GM23338 (cell line): ENCODE data around the gene AKAP13. TPM values are rescaled to one million over a fixed set of nuclear protein-coding genes. Genes with fewer than 3 reads are reported as not detected.
"Not testable (repeated sequence)": the region's sequence is repeated elsewhere in the genome, so short reads cannot be mapped to it uniquely, and the experiment has no call there.

ENCODE experiments used
- ATAC-seq: fragments of 200-7000 bp; cut with Tn5 transposase; 3 replicates; pipeline ENCODE4 v1.9.1; 2020
- DNase-seq: peaks from one replicate; pipeline ENCODE4 v3.0.0-alpha.2; 2015; ENCODE audit warnings: low spot score
- H2AFZ ChIP-seq: fragments of 200-600 bp; sonication (generic); 2 replicates; pipeline ENCODE4 v1.8.0; 2016; ENCODE audit warnings: antibody characterized with exemption, mild to moderate bottlenecking, moderate library complexity
- H3F3A ChIP-seq: fragments of 200-600 bp; sonication (generic); replicated peaks from 2 replicates; pipeline ENCODE4 v1.8.0; 2017; ENCODE audit warnings: antibody characterized with exemption, mixed run types, low read depth
- H3K27ac ChIP-seq: fragments of 200-600 bp; sonication (generic); 2 replicates; pipeline ENCODE4 v1.6.1; 2016; ENCODE audit warnings: low read depth
- H3K27me3 ChIP-seq: fragments of 200-600 bp; sonication (generic); 2 replicates; pipeline ENCODE4 v1.8.0; 2016; ENCODE audit warnings: mild to moderate bottlenecking, mixed run types, moderate library complexity; ENCODE audit not compliant: insufficient read depth
- H3K36me3 ChIP-seq: fragments of 200-600 bp; sonication (generic); 2 replicates; pipeline ENCODE4 v1.8.0; 2016; ENCODE audit warnings: mild to moderate bottlenecking; ENCODE audit not compliant: insufficient read depth
- H3K4me1 ChIP-seq: fragments of 200-600 bp; sonication (generic); 2 replicates; pipeline ENCODE4 v1.8.0; 2016; ENCODE audit warnings: mild to moderate bottlenecking, moderate library complexity; ENCODE audit not compliant: insufficient read depth
- H3K4me2 ChIP-seq: fragments of 200-600 bp; sonication (generic); 2 replicates; pipeline ENCODE4 v1.7.1; 2017; ENCODE audit warnings: mixed run types
- H3K4me3 ChIP-seq: fragments of 200-600 bp; sonication (generic); 2 replicates; pipeline ENCODE4 v1.6.1; 2016; ENCODE audit warnings: mixed run types
- H3K79me2 ChIP-seq: fragments of 200-600 bp; sonication (generic); replicated peaks from 2 replicates; pipeline ENCODE4 v1.8.0; 2017; ENCODE audit warnings: mild to moderate bottlenecking; ENCODE audit not compliant: insufficient read depth
- H3K9me2 ChIP-seq: fragments of 200-600 bp; sonication (generic); 2 replicates; pipeline ENCODE4 v1.8.0; 2017; ENCODE audit not compliant: insufficient read depth
- H4K20me1 ChIP-seq: fragments of 200-600 bp; sonication (generic); replicated peaks from 2 replicates; pipeline ENCODE4 v1.8.0; 2017; ENCODE audit warnings: mild to moderate bottlenecking; ENCODE audit not compliant: insufficient read depth
- H3K27ac Mint-ChIP-seq: 2 replicates; pipeline ENCODE4 v1.8.0; 2020; ENCODE audit warnings: inconsistent platforms, mild to moderate bottlenecking, moderate library complexity, mixed read lengths
- H3K27me3 Mint-ChIP-seq: 3 replicates; pipeline ENCODE4 v1.8.0; 2022; ENCODE audit warnings: low read depth, mild to moderate bottlenecking, moderate library complexity, mixed read lengths, inconsistent platforms; ENCODE audit not compliant: insufficient read depth, poor library complexity
- H3K36me3 Mint-ChIP-seq: 3 replicates; pipeline ENCODE4 v1.8.0; 2021; ENCODE audit warnings: low read depth, mild to moderate bottlenecking, inconsistent platforms, moderate library complexity, mixed read lengths
- H3K4me1 Mint-ChIP-seq: 3 replicates; pipeline ENCODE4 v1.8.0; 2020; ENCODE audit warnings: mild to moderate bottlenecking, inconsistent platforms, mixed read lengths
- H3K4me3 Mint-ChIP-seq: 3 replicates; pipeline ENCODE4 v1.8.0; 2021; ENCODE audit warnings: moderate library complexity, mild to moderate bottlenecking, inconsistent platforms, mixed read lengths
- H3K9me3 Mint-ChIP-seq: 3 replicates; pipeline ENCODE4 v1.8.0; 2020; ENCODE audit warnings: moderate library complexity, mild to moderate bottlenecking, inconsistent platforms, mixed read lengths
- ETS1 ChIP-seq: IDR thresholded peaks from 2 replicates; pipeline ENCODE4 v1.6.1; 2016; ENCODE audit warnings: antibody characterized with exemption
- EZH2phosphoT487 ChIP-seq: fragments of 200-600 bp; sonication (generic); IDR thresholded peaks from one replicate; pipeline ENCODE4 v1.8.1; 2018; ENCODE audit warnings: antibody characterized with exemption; ENCODE audit not compliant: unreplicated experiment
- JUNB ChIP-seq: IDR thresholded peaks from one replicate; pipeline ENCODE4 v1.6.1; 2016; ENCODE audit warnings: antibody characterized with exemption; ENCODE audit not compliant: unreplicated experiment
- NANOG ChIP-seq: IDR thresholded peaks from 2 replicates; pipeline ENCODE4 v1.6.1; 2016; ENCODE audit warnings: antibody characterized with exemption, borderline replicate concordance
- STAT1 ChIP-seq: IDR thresholded peaks from one replicate; pipeline ENCODE4 v1.6.1; 2016; ENCODE audit warnings: antibody characterized with exemption; ENCODE audit not compliant: unreplicated experiment
- ZNF331 ChIP-seq: fragments of 250-450 bp; sonication (Bioruptor Pico); IDR thresholded peaks from 2 replicates; pipeline ENCODE4 v1.5.0; 2020; ENCODE audit warnings: low read depth, mild to moderate bottlenecking, moderate library complexity
- polyA plus RNA-seq: library from polyadenylated mRNA; unstranded; fragments of >200 nt; fragmentation: Nextera tagmentation; extraction: Ambion mirVana; gene quantifications from 2 replicates; pipeline ENCODE4 v1.2.1, GENCODE V29; 2016
- total RNA-seq: library from RNA; depleted of rRNA; stranded (reverse); fragments of >200 nt; shearing (Covaris generic); gene quantifications from 2 replicates; pipeline ENCODE4 v1.2.3, GENCODE V29; 2014
- TF ChIP-seq, protein P1 (sequence below), 2 experiments: fragments of 200-600 bp in 1 of 2; sonication (generic) in 1 of 2; conservative IDR thresholded peaks; 2 replicates each; pipeline versions ENCODE4 v1.5.1 to v1.6.1; 2016 to 2017; ENCODE audit warnings: antibody characterized with exemption in 2 of 2, low read depth in 2 of 2, mild to moderate bottlenecking in 2 of 2, moderate library complexity in 1 of 2
- TF ChIP-seq, protein P2 (sequence below): fragments of 250-450 bp; sonication (Bioruptor Pico); IDR thresholded peaks from 2 replicates; pipeline ENCODE4 v1.5.0; 2020; ENCODE audit warnings: mild to moderate bottlenecking, moderate library complexity

AKAP13 gene
- total and polyA plus RNA-seq, 2 experiments from 2014 or later, result 46.2 to 60.7 TPM

- TF ChIP-seq, protein P1, sequence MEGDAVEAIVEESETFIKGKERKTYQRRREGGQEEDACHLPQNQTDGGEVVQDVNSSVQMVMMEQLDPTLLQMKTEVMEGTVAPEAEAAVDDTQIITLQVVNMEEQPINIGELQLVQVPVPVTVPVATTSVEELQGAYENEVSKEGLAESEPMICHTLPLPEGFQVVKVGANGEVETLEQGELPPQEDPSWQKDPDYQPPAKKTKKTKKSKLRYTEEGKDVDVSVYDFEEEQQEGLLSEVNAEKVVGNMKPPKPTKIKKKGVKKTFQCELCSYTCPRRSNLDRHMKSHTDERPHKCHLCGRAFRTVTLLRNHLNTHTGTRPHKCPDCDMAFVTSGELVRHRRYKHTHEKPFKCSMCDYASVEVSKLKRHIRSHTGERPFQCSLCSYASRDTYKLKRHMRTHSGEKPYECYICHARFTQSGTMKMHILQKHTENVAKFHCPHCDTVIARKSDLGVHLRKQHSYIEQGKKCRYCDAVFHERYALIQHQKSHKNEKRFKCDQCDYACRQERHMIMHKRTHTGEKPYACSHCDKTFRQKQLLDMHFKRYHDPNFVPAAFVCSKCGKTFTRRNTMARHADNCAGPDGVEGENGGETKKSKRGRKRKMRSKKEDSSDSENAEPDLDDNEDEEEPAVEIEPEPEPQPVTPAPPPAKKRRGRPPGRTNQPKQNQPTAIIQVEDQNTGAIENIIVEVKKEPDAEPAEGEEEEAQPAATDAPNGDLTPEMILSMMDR (conservative IDR thresholded peaks at IDR 0.05; ENCODE audit: low read depth in 2 of 2), result no peak
- no peak for TF ChIP-seq EZH2phosphoT487
- TF ChIP-seq ETS1, result no peak
- no peak for TF ChIP-seq ZNF331
These were observed 60.0 kb downstream of the AKAP13 start (continued) for GRCh38 chr15:85440451-85440850.

GRCh38 chr15:85441854-85442253 is 61.5 kb downstream of the AKAP13 start:
- not testable (repeated sequence) for H3K27ac ChIP-seq, H2AFZ ChIP-seq, H3K4me3 Mint-ChIP-seq, H3K36me3 ChIP-seq, H3K27me3 Mint-ChIP-seq, H3K9me2 ChIP-seq, H3K9me3 Mint-ChIP-seq, ATAC-seq, H3F3A ChIP-seq, H3K4me3 ChIP-seq, H3K4me2 ChIP-seq, H3K27ac Mint-ChIP-seq, DNase-seq, H3K27me3 ChIP-seq, H3K36me3 Mint-ChIP-seq
- Histone ChIP-seq H3K4me1 (peaks cover 28% of the 10 kb centered on the region), H3K79me2 (peaks cover 67% of the 10 kb centered on the region), H4K20me1 (peaks cover 19% of the 10 kb centered on the region)
- peaks cover 26% of the 10 kb centered on the region for H3K4me1 Mint-ChIP-seq

DNA sequence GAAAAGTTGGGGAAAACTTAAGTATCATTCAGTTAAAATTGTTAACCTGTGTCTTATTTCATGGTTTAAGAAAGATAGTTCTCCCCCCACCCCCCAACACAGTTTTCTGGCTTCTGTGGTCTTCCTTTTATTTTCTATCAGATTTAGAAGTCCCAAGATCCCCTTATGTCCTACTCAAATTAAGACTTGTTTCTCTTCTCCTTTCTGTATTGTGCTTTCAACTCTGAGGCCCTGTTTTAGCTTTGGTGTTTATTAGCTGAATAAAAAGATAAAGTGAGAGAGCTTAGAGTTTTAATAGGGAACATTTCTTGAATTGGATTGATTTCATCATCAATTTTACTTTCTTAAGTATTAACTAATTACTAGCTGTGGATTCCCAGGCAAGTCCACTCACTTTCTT is 62.6 kb downstream of the AKAP13 start:
- Histone ChIP-seq H3K36me3 (no peaks in the 10 kb centered on the region), H3K4me2 (no peak overlapping the region), H3K27me3 (no peaks in the 10 kb centered on the region), H3K4me3 (no peak overlapping the region), H3K27ac (no peak overlapping the region), H3F3A (no peaks in the 10 kb centered on the region), H3K4me1 (peaks cover 28% of the 10 kb centered on the region), H3K9me2 (no peaks in the 10 kb centered on the region), H3K79me2 (peaks cover 77% of the 10 kb centered on the region), H2AFZ (no peak overlapping the region), H4K20me1 (peaks cover 19% of the 10 kb centered on the region)
- peak overlapping the region; percentile 38; the same call in 1 of the 2 replicates for H3K27ac Mint-ChIP-seq
- no peak overlapping the region for H3K4me3 Mint-ChIP-seq
- peaks cover 5% of the 10 kb centered on the region; the same call in 1 of the 3 replicates for H3K36me3 Mint-ChIP-seq
- peaks cover 3% of the 10 kb centered on the region for H3K27me3 Mint-ChIP-seq
- DNase-seq (no peak), ATAC-seq (no peak)
- H3K4me1 Mint-ChIP-seq, result peaks cover 26% of the 10 kb centered on the region
- TF ChIP-seq NANOG, result no peak
- TF ChIP-seq JUNB, result no peak
- TF ChIP-seq ZNF331, result no peak
- no peak for TF ChIP-seq STAT1
- TF ChIP-seq, protein P2, sequence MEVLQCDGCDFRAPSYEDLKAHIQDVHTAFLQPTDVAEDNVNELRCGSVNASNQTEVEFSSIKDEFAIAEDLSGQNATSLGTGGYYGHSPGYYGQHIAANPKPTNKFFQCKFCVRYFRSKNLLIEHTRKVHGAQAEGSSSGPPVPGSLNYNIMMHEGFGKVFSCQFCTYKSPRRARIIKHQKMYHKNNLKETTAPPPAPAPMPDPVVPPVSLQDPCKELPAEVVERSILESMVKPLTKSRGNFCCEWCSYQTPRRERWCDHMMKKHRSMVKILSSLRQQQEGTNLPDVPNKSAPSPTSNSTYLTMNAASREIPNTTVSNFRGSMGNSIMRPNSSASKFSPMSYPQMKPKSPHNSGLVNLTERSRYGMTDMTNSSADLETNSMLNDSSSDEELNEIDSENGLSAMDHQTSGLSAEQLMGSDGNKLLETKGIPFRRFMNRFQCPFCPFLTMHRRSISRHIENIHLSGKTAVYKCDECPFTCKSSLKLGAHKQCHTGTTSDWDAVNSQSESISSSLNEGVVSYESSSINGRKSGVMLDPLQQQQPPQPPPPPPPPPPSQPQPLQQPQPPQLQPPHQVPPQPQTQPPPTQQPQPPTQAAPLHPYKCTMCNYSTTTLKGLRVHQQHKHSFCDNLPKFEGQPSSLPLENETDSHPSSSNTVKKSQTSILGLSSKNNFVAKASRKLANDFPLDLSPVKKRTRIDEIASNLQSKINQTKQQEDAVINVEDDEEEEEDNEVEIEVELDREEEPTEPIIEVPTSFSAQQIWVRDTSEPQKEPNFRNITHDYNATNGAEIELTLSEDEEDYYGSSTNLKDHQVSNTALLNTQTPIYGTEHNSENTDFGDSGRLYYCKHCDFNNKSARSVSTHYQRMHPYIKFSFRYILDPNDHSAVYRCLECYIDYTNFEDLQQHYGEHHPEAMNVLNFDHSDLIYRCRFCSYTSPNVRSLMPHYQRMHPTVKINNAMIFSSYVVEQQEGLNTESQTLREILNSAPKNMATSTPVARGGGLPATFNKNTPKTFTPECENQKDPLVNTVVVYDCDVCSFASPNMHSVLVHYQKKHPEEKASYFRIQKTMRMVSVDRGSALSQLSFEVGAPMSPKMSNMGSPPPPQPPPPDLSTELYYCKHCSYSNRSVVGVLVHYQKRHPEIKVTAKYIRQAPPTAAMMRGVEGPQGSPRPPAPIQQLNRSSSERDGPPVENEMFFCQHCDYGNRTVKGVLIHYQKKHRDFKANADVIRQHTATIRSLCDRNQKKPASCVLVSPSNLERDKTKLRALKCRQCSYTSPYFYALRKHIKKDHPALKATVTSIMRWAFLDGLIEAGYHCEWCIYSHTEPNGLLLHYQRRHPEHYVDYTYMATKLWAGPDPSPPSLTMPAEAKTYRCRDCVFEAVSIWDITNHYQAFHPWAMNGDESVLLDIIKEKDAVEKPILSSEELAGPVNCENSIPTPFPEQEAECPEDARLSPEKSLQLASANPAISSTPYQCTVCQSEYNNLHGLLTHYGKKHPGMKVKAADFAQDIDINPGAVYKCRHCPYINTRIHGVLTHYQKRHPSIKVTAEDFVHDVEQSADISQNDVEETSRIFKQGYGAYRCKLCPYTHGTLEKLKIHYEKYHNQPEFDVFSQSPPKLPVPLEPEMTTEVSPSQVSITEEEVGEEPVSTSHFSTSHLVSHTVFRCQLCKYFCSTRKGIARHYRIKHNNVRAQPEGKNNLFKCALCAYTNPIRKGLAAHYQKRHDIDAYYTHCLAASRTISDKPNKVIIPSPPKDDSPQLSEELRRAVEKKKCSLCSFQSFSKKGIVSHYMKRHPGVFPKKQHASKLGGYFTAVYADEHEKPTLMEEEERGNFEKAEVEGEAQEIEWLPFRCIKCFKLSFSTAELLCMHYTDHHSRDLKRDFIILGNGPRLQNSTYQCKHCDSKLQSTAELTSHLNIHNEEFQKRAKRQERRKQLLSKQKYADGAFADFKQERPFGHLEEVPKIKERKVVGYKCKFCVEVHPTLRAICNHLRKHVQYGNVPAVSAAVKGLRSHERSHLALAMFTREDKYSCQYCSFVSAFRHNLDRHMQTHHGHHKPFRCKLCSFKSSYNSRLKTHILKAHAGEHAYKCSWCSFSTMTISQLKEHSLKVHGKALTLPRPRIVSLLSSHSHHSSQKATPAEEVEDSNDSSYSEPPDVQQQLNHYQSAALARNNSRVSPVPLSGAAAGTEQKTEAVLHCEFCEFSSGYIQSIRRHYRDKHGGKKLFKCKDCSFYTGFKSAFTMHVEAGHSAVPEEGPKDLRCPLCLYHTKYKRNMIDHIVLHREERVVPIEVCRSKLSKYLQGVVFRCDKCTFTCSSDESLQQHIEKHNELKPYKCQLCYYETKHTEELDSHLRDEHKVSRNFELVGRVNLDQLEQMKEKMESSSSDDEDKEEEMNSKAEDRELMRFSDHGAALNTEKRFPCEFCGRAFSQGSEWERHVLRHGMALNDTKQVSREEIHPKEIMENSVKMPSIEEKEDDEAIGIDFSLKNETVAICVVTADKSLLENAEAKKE (CRISPR knock-in tag), result no peak
- H3K9me3 Mint-ChIP-seq, result peaks cover 7% of the 10 kb centered on the region; the same call in 2 of the 3 replicates
